ENCODE data around the gene TPBGL.

- TF ChIP-seq EZH2 (IDR thresholded peaks at IDR 0.05; ENCODE audit: borderline replicate concordance, low read depth, low read length, poor library complexity, severe bottlenecking) (no peak), CTCF (conservative IDR thresholded peaks at IDR 0.05; ENCODE audit: low read depth, low read length) (no peak)
Observed at GRCh38 chr11:75205564-75206020, 35.0 kb upstream of the TPBGL start.
